Central memory CD8-positive, alpha-beta T cell (primary cell): Measurements from ENCODE around the gene HCAR1.
"Not testable (repeated sequence)": the region's sequence is repeated elsewhere in the genome, so short reads cannot be mapped to it uniquely, and the experiment has no call there.

Experiments used
- ATAC-seq: fragments of 150-1000 bp; cut with Tn5 transposase; replicated peaks from 2 replicates; pipeline ENCODE4 v1.10.0; 2022; ENCODE audit warnings: mild to moderate bottlenecking, moderate FRiP score, moderate number of reproducible peaks; ENCODE audit not compliant: poor library complexity, severe bottlenecking; ENCODE audit errors: extremely low read depth
- DNase-seq, 2 donors: peaks; one replicate each; pipeline ENCODE4 v3.0.0; 2021; ENCODE audit warnings: low spot score in 2 of 2
- H3K27ac Mint-ChIP-seq: one replicate; pipeline ENCODE4 v1.8.0; 2022; ENCODE audit warnings: low read depth, mild to moderate bottlenecking, moderate library complexity, mixed read lengths
- H3K27me3 Mint-ChIP-seq: one replicate; pipeline ENCODE4 v1.8.0; 2022; ENCODE audit warnings: mixed read lengths
- H3K36me3 Mint-ChIP-seq: one replicate; pipeline ENCODE4 v1.8.0; 2022; ENCODE audit warnings: mild to moderate bottlenecking, moderate library complexity, mixed read lengths; ENCODE audit not compliant: insufficient read depth
- H3K4me1 Mint-ChIP-seq: one replicate; pipeline ENCODE4 v1.8.0; 2022; ENCODE audit warnings: mixed read lengths
- H3K4me3 Mint-ChIP-seq: one replicate; pipeline ENCODE4 v1.8.0; 2022; ENCODE audit warnings: mild to moderate bottlenecking, moderate library complexity, mixed read lengths
- H3K9me3 Mint-ChIP-seq: one replicate; pipeline ENCODE4 v1.8.0; 2022; ENCODE audit warnings: mixed read lengths

HCAR1 gene, protein sequence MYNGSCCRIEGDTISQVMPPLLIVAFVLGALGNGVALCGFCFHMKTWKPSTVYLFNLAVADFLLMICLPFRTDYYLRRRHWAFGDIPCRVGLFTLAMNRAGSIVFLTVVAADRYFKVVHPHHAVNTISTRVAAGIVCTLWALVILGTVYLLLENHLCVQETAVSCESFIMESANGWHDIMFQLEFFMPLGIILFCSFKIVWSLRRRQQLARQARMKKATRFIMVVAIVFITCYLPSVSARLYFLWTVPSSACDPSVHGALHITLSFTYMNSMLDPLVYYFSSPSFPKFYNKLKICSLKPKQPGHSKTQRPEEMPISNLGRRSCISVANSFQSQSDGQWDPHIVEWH

GRCh38 chr12:122730215-122731014, at the start of gene HCAR1:
TSS of gene HCAR1 (minus strand) at chr12:122730844. CDS start at chr12:122730339, 505 bp downstream.
- ATAC-seq (no peak), DNase-seq (no peak)
- Mint-ChIP-seq H3K27me3 (peaks cover 40% of the 10 kb centered on the region), H3K4me1 (no peaks in the 10 kb centered on the region), H3K27ac (no peak within 1 kb of the TSS), H3K4me3 (no peak within 1 kb of the TSS), H3K9me3 (no peaks in the 10 kb centered on the region), H3K36me3 (no peaks in the 10 kb centered on the region)

GRCh38 chr12:122757568-122757967, 26.9 kb upstream of the HCAR1 start:
- Mint-ChIP-seq H3K36me3 (peaks cover 74% of the 10 kb centered on the region), H3K27me3 (no peaks in the 10 kb centered on the region), H3K4me3 (no peak overlapping the region), H3K27ac (no peak overlapping the region), H3K9me3 (no peaks in the 10 kb centered on the region), H3K4me1 (peaks cover 44% of the 10 kb centered on the region)
- DNase-seq (no peak), ATAC-seq (no peak)

DNA sequence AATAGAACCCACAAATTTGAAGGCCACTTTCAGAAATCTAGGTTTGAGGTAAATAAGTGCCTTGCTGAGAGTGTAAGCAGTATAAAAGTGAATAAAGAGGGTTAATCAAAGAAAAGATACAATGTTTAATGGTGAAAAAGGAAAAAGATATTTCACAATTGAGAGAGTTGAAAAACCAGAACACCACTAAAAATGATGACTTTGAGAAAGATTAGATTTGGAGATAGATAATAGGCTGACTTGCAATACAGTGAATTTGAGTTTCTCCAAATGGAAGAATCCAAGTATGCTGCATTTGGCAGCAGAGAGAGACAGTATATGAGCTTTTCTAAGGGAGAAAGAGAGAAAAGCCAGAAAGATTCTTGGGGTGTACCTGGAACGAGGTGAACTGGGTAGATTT, 24.1 kb upstream of the HCAR1 start:
- no peak for ATAC-seq

DNA sequence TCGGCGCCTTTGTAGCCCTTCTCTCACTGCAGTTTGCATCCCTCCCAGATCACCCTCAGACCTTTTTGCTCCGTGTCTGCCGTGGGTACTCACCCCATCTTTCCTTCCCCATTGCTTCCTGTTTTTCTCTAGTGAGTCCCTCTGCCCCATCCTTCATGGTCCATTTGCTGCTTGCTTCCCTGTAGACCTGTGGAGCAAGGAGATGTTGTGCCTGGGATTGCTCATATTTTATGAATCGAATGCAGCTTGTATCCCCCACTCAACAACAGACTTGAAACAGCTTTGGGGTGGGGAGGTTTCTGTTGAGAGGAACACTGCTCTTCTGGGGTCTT, 22.6 kb upstream of the HCAR1 start:
- Mint-ChIP-seq H3K27me3 (no peaks in the 10 kb centered on the region), H3K9me3 (no peaks in the 10 kb centered on the region), H3K27ac (peak overlapping the region; percentile 93), H3K36me3 (peaks cover 51% of the 10 kb centered on the region), H3K4me3 (peak overlapping the region; percentile 91), H3K4me1 (peaks cover 52% of the 10 kb centered on the region)
- ATAC-seq (no peak), DNase-seq (no peak)

More for the DNA sequence above, 24.1 kb upstream of the HCAR1 start:
- H3K27me3 Mint-ChIP-seq = no peaks in the 10 kb centered on the region
- H3K36me3 Mint-ChIP-seq = peaks cover 60% of the 10 kb centered on the region
- H3K27ac Mint-ChIP-seq = no peak overlapping the region
- no peak for DNase-seq
- H3K4me1 Mint-ChIP-seq = peaks cover 52% of the 10 kb centered on the region
- no peaks in the 10 kb centered on the region for H3K9me3 Mint-ChIP-seq
- no peak overlapping the region for H3K4me3 Mint-ChIP-seq

DNA sequence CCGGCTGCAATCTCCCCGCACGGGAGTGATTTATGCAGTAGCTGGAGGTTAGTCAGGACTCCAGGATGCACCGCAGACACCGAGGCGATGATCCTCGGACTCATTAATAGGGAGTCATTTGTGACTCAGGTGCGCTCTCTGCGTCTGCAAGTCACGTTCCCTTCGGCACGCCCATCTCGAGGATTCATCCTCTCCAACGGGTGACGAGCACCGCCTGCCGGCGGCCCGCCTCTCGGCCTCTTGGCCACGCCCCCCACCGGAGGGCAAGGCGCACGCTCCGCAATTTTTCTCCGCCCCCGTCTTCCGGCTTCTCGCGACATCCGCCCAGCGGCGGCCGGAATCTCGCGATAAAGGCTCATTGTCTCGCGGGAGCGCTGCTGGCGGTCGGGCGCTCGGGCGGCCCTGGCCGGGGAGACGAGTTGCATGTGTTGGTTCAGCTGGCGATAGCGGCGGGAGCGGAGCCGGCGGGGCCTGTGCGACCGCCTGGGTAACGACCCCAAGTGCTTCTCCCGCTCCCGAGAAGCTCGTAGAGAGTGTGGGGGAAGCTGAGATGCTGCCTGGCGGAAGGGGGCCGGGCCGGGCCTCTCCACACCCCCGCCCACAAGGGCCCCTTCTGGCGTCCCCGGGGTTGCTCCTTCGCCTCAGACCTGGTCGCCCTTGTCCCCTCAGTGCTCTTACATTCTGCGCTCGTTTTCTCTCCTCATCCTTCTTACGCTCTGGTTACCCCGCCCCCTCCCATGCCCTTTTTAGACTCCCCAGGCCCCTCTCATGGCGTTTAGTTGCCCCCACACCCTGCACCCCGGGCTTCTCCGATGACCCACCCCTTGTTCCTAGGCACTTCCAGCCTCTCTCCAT, 22.0 kb upstream of the HCAR1 start, which contains the start of gene DENR:
Gene DENR (plus strand): TSS at position 361 of the 855 bp plus-strand sequence. CDS start 878 bp downstream, outside the sequence.
- Mint-ChIP-seq H3K4me1 (peaks cover 51% of the 10 kb centered on the region), H3K4me3 (peak within 1 kb of the TSS; percentile 91), H3K36me3 (peaks cover 47% of the 10 kb centered on the region), H3K27ac (peak within 1 kb of the TSS; percentile 93), H3K27me3 (no peaks in the 10 kb centered on the region), H3K9me3 (no peaks in the 10 kb centered on the region)
- DNase-seq (peak; percentile 99 to 100), ATAC-seq (peak; percentile 93)

DNA sequence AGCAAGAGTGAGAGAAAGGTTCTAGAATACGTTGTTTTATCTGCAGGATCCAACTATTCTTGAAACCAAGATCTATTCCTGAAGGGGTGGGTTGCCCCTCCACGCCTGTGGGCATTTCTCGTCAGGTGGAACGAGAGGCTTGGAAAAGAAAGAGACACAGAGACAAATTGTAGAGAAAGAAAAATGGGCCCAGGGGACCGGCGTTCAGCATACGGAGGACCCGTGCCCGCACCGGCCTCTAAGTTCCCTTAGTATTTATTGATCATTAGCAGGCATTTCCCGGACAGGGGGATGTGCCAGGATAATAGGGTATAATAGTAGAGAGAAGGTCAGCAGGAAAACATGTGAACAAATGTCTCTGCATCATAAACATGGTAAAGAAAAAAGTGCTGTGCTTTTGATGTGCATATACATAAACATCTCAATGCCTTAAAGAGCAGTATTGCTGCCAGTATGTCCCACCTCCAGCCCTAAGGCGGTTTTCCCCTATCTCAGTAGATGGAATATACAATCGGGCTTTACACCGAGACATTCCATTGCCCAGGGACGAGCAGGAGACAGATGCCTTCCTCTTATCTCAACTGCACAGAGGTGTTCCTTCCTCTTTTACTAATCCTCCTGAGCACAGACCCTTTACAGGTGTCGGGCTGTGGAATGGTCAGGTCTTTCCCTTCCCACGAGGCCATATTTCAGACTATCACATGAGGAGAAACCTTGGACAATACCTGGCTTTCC, 20.3 kb upstream of the HCAR1 start:
- H3K4me1 Mint-ChIP-seq = peaks cover 34% of the 10 kb centered on the region
- not testable (repeated sequence) for H3K27me3 Mint-ChIP-seq, ATAC-seq, DNase-seq, H3K9me3 Mint-ChIP-seq
- H3K27ac Mint-ChIP-seq = peak overlapping the region; percentile 93
- H3K36me3 Mint-ChIP-seq = peaks cover 32% of the 10 kb centered on the region
- peak overlapping the region; percentile 91 for H3K4me3 Mint-ChIP-seq

DNA sequence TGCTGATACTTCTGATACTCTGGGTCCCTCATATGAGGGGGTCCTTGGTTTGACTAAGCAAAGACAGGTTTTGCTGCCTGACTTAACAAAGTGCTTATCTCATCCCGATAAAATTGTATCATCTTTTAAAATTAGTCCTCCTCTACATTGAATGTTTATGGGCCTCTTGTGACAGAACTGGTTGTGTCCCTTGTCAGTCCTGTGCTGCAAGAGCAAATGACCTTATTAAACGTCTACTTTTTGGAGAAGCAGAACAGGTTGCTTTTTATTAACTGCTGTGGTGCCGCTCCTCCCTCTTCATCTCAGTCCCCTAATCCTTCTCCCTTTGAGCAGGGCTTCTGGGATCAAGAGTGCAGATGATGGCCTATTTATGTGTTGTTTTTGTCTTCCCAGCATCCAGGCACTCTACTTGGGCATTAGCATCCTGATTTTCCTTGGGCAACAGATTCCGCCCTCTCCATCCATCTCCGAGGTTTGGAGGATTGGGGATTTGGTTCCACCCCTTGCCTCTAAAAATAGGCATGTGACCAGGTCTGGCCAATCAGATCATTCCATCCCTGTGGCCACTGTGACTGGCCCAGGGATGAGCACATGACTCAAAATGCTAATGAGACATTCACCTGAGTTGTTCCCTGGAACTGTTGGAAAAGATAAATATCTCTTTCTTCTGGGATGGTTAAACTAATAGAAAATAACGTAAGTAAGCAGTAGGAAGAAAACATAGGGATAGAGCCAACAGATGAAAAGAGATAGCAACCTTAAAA, 19.1 kb upstream of the HCAR1 start:
- Mint-ChIP-seq H3K9me3 (no peaks in the 10 kb centered on the region), H3K27me3 (no peaks in the 10 kb centered on the region), H3K27ac (no peak overlapping the region), H3K36me3 (peaks cover 20% of the 10 kb centered on the region), H3K4me3 (no peak overlapping the region), H3K4me1 (peaks cover 26% of the 10 kb centered on the region)
- no peak for DNase-seq
- no peak for ATAC-seq

- Mint-ChIP-seq H3K9me3 (no peaks in the 10 kb centered on the region), H3K27me3 (no peaks in the 10 kb centered on the region), H3K27ac (no peak overlapping the region), H3K36me3 (peaks cover 2% of the 10 kb centered on the region), H3K4me1 (peaks cover 7% of the 10 kb centered on the region), H3K4me3 (no peak overlapping the region)
- DNase-seq (no peak), ATAC-seq (no peak)
Measured at GRCh38 chr12:122747224-122748135, 16.8 kb upstream of the HCAR1 start.

DNA sequence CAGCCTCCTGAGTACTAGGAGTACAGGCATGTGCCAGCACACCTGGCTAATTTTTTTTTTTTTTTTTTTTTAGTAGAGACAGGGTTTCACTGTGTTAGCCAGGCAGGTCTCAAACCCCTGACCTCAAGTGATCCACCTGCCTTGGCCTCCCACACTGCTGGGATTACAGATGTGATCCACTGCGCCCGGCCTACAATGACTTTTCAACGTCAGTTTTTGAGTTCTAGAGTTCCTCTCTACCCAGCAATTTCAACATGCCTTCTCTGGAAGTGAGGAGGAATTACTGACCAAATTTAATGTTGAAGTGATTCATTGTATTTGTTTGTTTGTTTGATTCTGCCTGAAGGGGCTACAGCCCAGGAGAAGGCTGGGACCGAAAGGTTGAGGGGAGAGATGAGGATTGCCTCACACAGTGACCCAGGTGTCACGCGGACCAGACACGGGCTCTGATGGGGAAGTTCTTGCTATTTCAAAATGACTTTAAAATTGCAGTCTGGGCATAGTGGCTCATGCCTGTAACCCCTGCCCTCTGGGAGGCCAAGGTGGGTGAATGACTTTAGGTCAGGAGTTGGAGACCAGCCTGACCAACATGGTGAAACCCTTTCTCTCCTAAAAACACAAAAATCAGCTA, 13.4 kb upstream of the HCAR1 start:
- H3K4me3 Mint-ChIP-seq = no peak overlapping the region
- H3K27ac Mint-ChIP-seq = no peak overlapping the region
- no peaks in the 10 kb centered on the region for H3K27me3 Mint-ChIP-seq
- H3K36me3 Mint-ChIP-seq = peaks cover 1% of the 10 kb centered on the region
- no peaks in the 10 kb centered on the region for H3K9me3 Mint-ChIP-seq
- ATAC-seq (no peak), DNase-seq (no peak)
- H3K4me1 Mint-ChIP-seq = no peaks in the 10 kb centered on the region

DNA sequence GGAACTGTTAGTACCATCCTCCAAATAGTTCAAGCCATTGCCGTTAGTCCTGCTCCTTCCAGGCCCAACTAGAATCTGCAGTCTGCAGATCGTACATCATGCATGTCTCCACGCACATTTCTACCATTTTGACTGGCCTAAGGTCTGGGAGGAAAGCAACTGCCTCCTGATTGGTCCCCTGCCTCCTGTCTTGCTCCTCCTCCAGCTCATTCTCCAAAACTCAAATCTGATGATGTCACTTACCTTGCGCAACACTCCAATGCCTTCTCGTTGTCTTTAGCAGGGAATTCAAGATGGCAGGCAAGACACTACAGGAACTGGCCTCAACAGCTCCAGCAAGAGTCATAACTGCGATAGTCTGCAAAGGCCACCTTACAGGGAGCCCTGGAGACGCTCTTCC, 9.7 kb upstream of the HCAR1 start:
- no peaks in the 10 kb centered on the region for H3K9me3 Mint-ChIP-seq
- no peak overlapping the region for H3K4me3 Mint-ChIP-seq
- no peak overlapping the region for H3K27ac Mint-ChIP-seq
- DNase-seq (no peak), ATAC-seq (no peak)
- no peaks in the 10 kb centered on the region for H3K27me3 Mint-ChIP-seq
- peaks cover 1% of the 10 kb centered on the region for H3K36me3 Mint-ChIP-seq
- no peaks in the 10 kb centered on the region for H3K4me1 Mint-ChIP-seq
